Endodermal cell (in vitro differentiated cells): ENCODE results near the gene CHCHD3. TPM values are rescaled to one million over a fixed set of nuclear protein-coding genes. Genes with fewer than 3 reads are reported as not detected.

Source experiments
- DNase-seq: peaks from one replicate; pipeline ENCODE4 v3.0.0-alpha.2; 2017
- H3K27ac ChIP-seq: 2 replicates; pipeline ENCODE4 v1.5.1; 2013; ENCODE audit warnings: mild to moderate bottlenecking, low read depth, low read length, moderate library complexity
- H3K27me3 ChIP-seq: 2 replicates; pipeline ENCODE4 v1.6.1; 2013; ENCODE audit warnings: mild to moderate bottlenecking, low read length, moderate library complexity; ENCODE audit not compliant: insufficient read depth, control insufficient read depth, poor library complexity, severe bottlenecking
- H3K36me3 ChIP-seq: 2 replicates; pipeline ENCODE4 v1.7.0; 2013; ENCODE audit warnings: mild to moderate bottlenecking, low read length, moderate library complexity; ENCODE audit not compliant: control insufficient read depth, insufficient read depth
- H3K4me1 ChIP-seq: one replicate; pipeline ENCODE4 v1.7.0; 2013; ENCODE audit warnings: low read length; ENCODE audit not compliant: control insufficient read depth, insufficient read depth
- H3K4me3 ChIP-seq: 2 replicates; pipeline ENCODE4 v1.5.1; 2013; ENCODE audit warnings: mild to moderate bottlenecking, low read length, moderate library complexity
- H3K9ac ChIP-seq: 2 replicates; pipeline ENCODE4 v1.6.1; 2013; ENCODE audit warnings: mild to moderate bottlenecking, low read length, moderate library complexity; ENCODE audit not compliant: poor library complexity, severe bottlenecking; ENCODE audit errors: extremely low read depth
- H3K9me3 ChIP-seq: 2 replicates; pipeline ENCODE4 v1.6.1; 2013; ENCODE audit warnings: mild to moderate bottlenecking, low read length, moderate library complexity; ENCODE audit not compliant: control insufficient read depth
- H3K27ac Mint-ChIP-seq: 2 replicates; pipeline ENCODE4 v1.8.0; 2020; ENCODE audit warnings: mixed read lengths
- H3K27me3 Mint-ChIP-seq: 2 replicates; pipeline ENCODE4 v1.8.0; 2021; ENCODE audit warnings: mild to moderate bottlenecking, mixed read lengths; ENCODE audit not compliant: insufficient read depth
- H3K36me3 Mint-ChIP-seq: 2 replicates; pipeline ENCODE4 v1.8.0; 2020; ENCODE audit warnings: low read depth, mixed read lengths
- H3K4me1 Mint-ChIP-seq: 2 replicates; pipeline ENCODE4 v1.8.0; 2020; ENCODE audit warnings: mixed read lengths
- H3K4me3 Mint-ChIP-seq: 2 replicates; pipeline ENCODE4 v1.8.0; 2020; ENCODE audit warnings: mild to moderate bottlenecking, moderate library complexity, mixed read lengths
- H3K9me3 Mint-ChIP-seq: 2 replicates; pipeline ENCODE4 v1.8.0; 2020; ENCODE audit warnings: mild to moderate bottlenecking, mixed read lengths
- CTCF ChIP-seq: fragments of 200-600 bp; sonication (generic); conservative IDR thresholded peaks from 2 replicates; pipeline ENCODE4 v1.5.0; 2021; ENCODE audit warnings: antibody characterized with exemption, mild to moderate bottlenecking
- WGBS, 2 experiments: methylation state at CpG; one replicate each; pipeline versions ENCODE4 v1.1.5 to v1.1.7; 2013; ENCODE audit warnings: missing lambda C conversion rate in 2 of 2, mixed read lengths in 1 of 2; ENCODE audit not compliant: insufficient coverage in 1 of 2, insufficient read length in 1 of 2; 5-methylcytosine and 5-hydroxymethylcytosine counted together
- total RNA-seq, 2 donors: library from RNA; stranded (reverse); fragmentation: NEBNext Ultra II Directional in 1 of 2; extraction: Animal tissue kit (Norgen Biotek cat#: 25700) in 1 of 2; gene quantifications; 2 replicates in 1 of 2; 3 replicates in 1 of 2; pipeline ENCODE4 v1.2.1, GENCODE V29; 2021

CHCHD3 gene
- total RNA-seq, 2 donors from 2014 or later = 70.4 to 75.2 TPM

DNA sequence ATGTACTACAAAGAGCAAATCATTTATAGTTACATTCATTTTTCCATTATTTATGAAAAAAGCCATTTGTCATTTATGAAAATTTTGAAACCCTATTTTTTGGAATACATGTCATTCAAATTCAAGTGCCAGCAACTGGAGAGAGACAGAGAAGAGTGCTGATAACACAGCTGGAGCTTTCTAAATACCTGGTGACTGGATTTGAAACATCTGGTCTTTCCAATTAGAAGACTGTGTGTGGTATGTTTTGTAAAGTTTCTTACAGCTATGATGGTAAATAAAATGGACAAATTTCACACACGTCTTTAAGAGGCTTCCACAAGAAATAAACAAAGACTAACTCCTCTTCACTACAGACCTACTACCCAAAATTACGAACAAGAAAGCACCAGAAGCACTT lies 56.8 kb downstream of the CHCHD3 start:
- Histone ChIP-seq H3K9me3 (peaks cover 7% of the 10 kb centered on the region), H3K36me3 (peaks cover 15% of the 10 kb centered on the region), H3K4me3 (no peak overlapping the region), H3K9ac (no peak overlapping the region), H3K27me3 (no peaks in the 10 kb centered on the region), H3K27ac (no peak overlapping the region), H3K4me1 (no peaks in the 10 kb centered on the region)
- no peak for DNase-seq
- Mint-ChIP-seq H3K27me3 (no peaks in the 10 kb centered on the region), H3K36me3 (peaks cover 6% of the 10 kb centered on the region), H3K4me1 (peaks cover 5% of the 10 kb centered on the region), H3K27ac (no peak overlapping the region), H3K9me3 (peaks cover 3% of the 10 kb centered on the region), H3K4me3 (no peak overlapping the region)
- 97% methylated on average over 2 of the region's 2 CpGs; no CpG with 5 or more reads in 1 of the 2 experiments for WGBS, 2 experiments
- TF ChIP-seq CTCF = no peak

DNA sequence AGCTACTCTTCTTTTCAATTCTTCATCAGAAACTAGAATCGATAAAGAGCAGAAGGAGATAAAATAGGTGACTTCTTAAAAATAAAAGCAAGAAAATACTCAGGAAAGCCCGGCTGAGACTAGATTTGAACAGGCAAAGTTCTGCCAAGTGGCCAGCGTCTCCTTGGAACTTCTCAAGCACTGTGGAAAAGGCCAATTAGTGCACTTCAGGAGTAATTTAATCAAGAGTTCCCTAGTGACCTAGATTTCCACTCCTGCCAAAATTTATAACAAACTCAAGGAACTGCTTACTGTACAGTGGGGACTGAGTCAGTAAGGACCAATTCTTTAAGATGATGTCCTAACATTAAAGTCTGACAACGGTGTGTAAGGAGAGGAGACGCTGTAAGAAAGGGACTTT lies 57.3 kb downstream of the CHCHD3 start:
- no peak for TF ChIP-seq CTCF
- Mint-ChIP-seq H3K36me3 (peaks cover 6% of the 10 kb centered on the region), H3K4me3 (no peak overlapping the region), H3K27me3 (no peaks in the 10 kb centered on the region), H3K9me3 (peaks cover 3% of the 10 kb centered on the region), H3K4me1 (peaks cover 5% of the 10 kb centered on the region), H3K27ac (peak overlapping the region; percentile 21)
- 94 to 98% methylated on average over 3 of the region's 5 CpGs for WGBS, 2 experiments
- Histone ChIP-seq H3K4me1 (no peaks in the 10 kb centered on the region), H3K27me3 (no peaks in the 10 kb centered on the region), H3K27ac (no peak overlapping the region), H3K9ac (no peak overlapping the region), H3K36me3 (peaks cover 15% of the 10 kb centered on the region), H3K9me3 (peaks cover 7% of the 10 kb centered on the region), H3K4me3 (no peak overlapping the region)
- DNase-seq = no peak

GRCh38 chr7:133023370-133024071 lies 58.4 kb downstream of the CHCHD3 start:
- Mint-ChIP-seq H3K4me3 (no peak overlapping the region), H3K4me1 (peaks cover 5% of the 10 kb centered on the region), H3K27me3 (no peaks in the 10 kb centered on the region), H3K36me3 (peaks cover 6% of the 10 kb centered on the region), H3K9me3 (peaks cover 3% of the 10 kb centered on the region), H3K27ac (no peak overlapping the region)
- H3K9me3 ChIP-seq = peaks cover 7% of the 10 kb centered on the region
- peaks cover 15% of the 10 kb centered on the region for H3K36me3 ChIP-seq
- no peaks in the 10 kb centered on the region for H3K4me1 ChIP-seq
- no peak overlapping the region for H3K4me3 ChIP-seq
- H3K9ac ChIP-seq = no peak overlapping the region
- 96 to 100% methylated on average over 2 to 4 of the region's 4 CpGs for WGBS, 2 experiments
- H3K27ac ChIP-seq = no peak overlapping the region
- H3K27me3 ChIP-seq = no peaks in the 10 kb centered on the region
- no peak for DNase-seq
- TF ChIP-seq CTCF = no peak
